ENCODE measurements around the gene ATG3. TPM values are rescaled to one million over a fixed set of nuclear protein-coding genes. Genes with fewer than 3 reads are reported as not detected.
"Not testable (repeated sequence)": the region's sequence is repeated elsewhere in the genome, so short reads cannot be mapped to it uniquely, and the experiment has no call there.

ATG3 gene
- total RNA-seq, 1 experiment from 2014 or later: 55.2 TPM

- H3K36me3 ChIP-seq: peaks cover 15% of the 10 kb centered on the region
Observed at GRCh38 chr3:112579697-112580096, 17.9 kb upstream of the ATG3 start.

GRCh38 chr3:112579232-112579631 is 17.5 kb upstream of the ATG3 start:
- H3K36me3 ChIP-seq: peaks cover 15% of the 10 kb centered on the region
- no peaks in the 10 kb centered on the region for H3K9me3 ChIP-seq (replicated peaks)
- no peaks in the 10 kb centered on the region for H3K4me1 ChIP-seq
- H3K4me3 ChIP-seq: no peak overlapping the region
- no peaks in the 10 kb centered on the region for H3K27me3 ChIP-seq
- no peak overlapping the region for H3K27ac ChIP-seq
- DNase-seq: no peak

More at GRCh38 chr3:112579697-112580096, 17.9 kb upstream of the ATG3 start:
- Histone ChIP-seq H3K27ac (no peak overlapping the region), H3K4me1 (no peaks in the 10 kb centered on the region), H3K9me3 (replicated peaks) (no peaks in the 10 kb centered on the region), H3K4me3 (no peak overlapping the region), H3K27me3 (no peaks in the 10 kb centered on the region)
- no peak for DNase-seq

GRCh38 chr3:112572701-112573100 is 10.9 kb upstream of the ATG3 start:
- Histone ChIP-seq H3K27me3 (no peaks in the 10 kb centered on the region), H3K36me3 (peaks cover 14% of the 10 kb centered on the region), H3K27ac (no peak overlapping the region), H3K4me1 (no peaks in the 10 kb centered on the region), H3K9me3 (replicated peaks) (no peaks in the 10 kb centered on the region), H3K4me3 (no peak overlapping the region)
- DNase-seq: no peak

- H3K27ac ChIP-seq: no peak overlapping the region
- H3K36me3 ChIP-seq: peaks cover 8% of the 10 kb centered on the region
- no peaks in the 10 kb centered on the region for H3K27me3 ChIP-seq
- H3K4me1 ChIP-seq: no peaks in the 10 kb centered on the region
- no peak overlapping the region for H3K4me3 ChIP-seq
- H3K9me3 ChIP-seq (replicated peaks): no peaks in the 10 kb centered on the region
- no peak for DNase-seq
Observed at GRCh38 chr3:112569265-112569664, 7.5 kb upstream of the ATG3 start.

- Histone ChIP-seq H3K27ac (no peak overlapping the region), H3K4me3 (no peak overlapping the region), H3K36me3 (peaks cover 8% of the 10 kb centered on the region), H3K4me1 (no peaks in the 10 kb centered on the region), H3K27me3 (no peaks in the 10 kb centered on the region), H3K9me3 (replicated peaks) (no peaks in the 10 kb centered on the region)
- DNase-seq: no peak
Observed at GRCh38 chr3:112568642-112569041, 6.9 kb upstream of the ATG3 start.

- Histone ChIP-seq H3K36me3 (no peaks in the 10 kb centered on the region), H3K4me3 (no peak overlapping the region), H3K27ac (no peak overlapping the region), H3K9me3 (replicated peaks) (no peaks in the 10 kb centered on the region), H3K4me1 (no peaks in the 10 kb centered on the region; the same call in 1 of the 2 replicates), H3K27me3 (no peaks in the 10 kb centered on the region)
- no peak for DNase-seq
Observed at GRCh38 chr3:112564940-112565305, 3.2 kb upstream of the ATG3 start.

- H3K27me3 ChIP-seq; H3K4me3 ChIP-seq; H3K36me3 ChIP-seq; DNase-seq; H3K9me3 ChIP-seq (replicated peaks); H3K27ac ChIP-seq; H3K4me1 ChIP-seq: not testable (repeated sequence)
Observed at GRCh38 chr3:112564247-112564939, 2.6 kb upstream of the ATG3 start.

- no peak for DNase-seq
Observed at GRCh38 chr3:112561484-112561733, 353 bp downstream of the ATG3 start.

GRCh38 chr3:112560721-112561483 is 860 bp downstream of the ATG3 start:
- Histone ChIP-seq H3K36me3 (peaks cover 8% of the 10 kb centered on the region; the same call in 1 of the 2 replicates), H3K9me3 (replicated peaks) (no peaks in the 10 kb centered on the region), H3K4me1 (no peaks in the 10 kb centered on the region; the same call in 1 of the 2 replicates), H3K27ac (peak overlapping the region; percentile 80), H3K27me3 (no peaks in the 10 kb centered on the region), H3K4me3 (peak overlapping the region; percentile 80)
- DNase-seq: peak; percentile 81 to 82

More at GRCh38 chr3:112561484-112561733, 353 bp downstream of the ATG3 start:
- H3K4me3 ChIP-seq: peak overlapping the region; percentile 80
- H3K9me3 ChIP-seq (replicated peaks): no peaks in the 10 kb centered on the region
- H3K36me3 ChIP-seq: peaks cover 8% of the 10 kb centered on the region; the same call in 1 of the 2 replicates
- H3K27me3 ChIP-seq: no peaks in the 10 kb centered on the region
- H3K4me1 ChIP-seq: no peaks in the 10 kb centered on the region; the same call in 1 of the 2 replicates
- H3K27ac ChIP-seq: peak overlapping the region; percentile 80

GRCh38 chr3:112560307-112560706 is 1.5 kb downstream of the ATG3 start:
- H3K9me3 ChIP-seq (replicated peaks): no peaks in the 10 kb centered on the region
- H3K4me3 ChIP-seq: peak overlapping the region; percentile 80
- H3K4me1 ChIP-seq: no peaks in the 10 kb centered on the region; the same call in 1 of the 2 replicates
- no peak overlapping the region; the same call in 1 of the 2 replicates for H3K27ac ChIP-seq
- DNase-seq: no peak
- H3K27me3 ChIP-seq: no peaks in the 10 kb centered on the region
- H3K36me3 ChIP-seq: peaks cover 8% of the 10 kb centered on the region; the same call in 1 of the 2 replicates

GRCh38 chr3:112557976-112558375 is 3.8 kb downstream of the ATG3 start:
- Histone ChIP-seq H3K36me3 (peaks cover 11% of the 10 kb centered on the region), H3K27ac (no peak overlapping the region), H3K9me3 (replicated peaks) (no peaks in the 10 kb centered on the region), H3K27me3 (no peaks in the 10 kb centered on the region), H3K4me3 (no peak overlapping the region), H3K4me1 (no peaks in the 10 kb centered on the region; the same call in 1 of the 2 replicates)
- no peak for DNase-seq

- DNase-seq: no peak
- Histone ChIP-seq H3K27me3 (no peaks in the 10 kb centered on the region), H3K36me3 (peaks cover 13% of the 10 kb centered on the region), H3K27ac (no peak overlapping the region), H3K4me1 (no peaks in the 10 kb centered on the region; the same call in 1 of the 2 replicates), H3K9me3 (replicated peaks) (no peaks in the 10 kb centered on the region), H3K4me3 (no peak overlapping the region)
Observed at GRCh38 chr3:112555535-112556170, 6.1 kb downstream of the ATG3 start.

GRCh38 chr3:112550859-112551258 is 10.9 kb downstream of the ATG3 start:
- no peaks in the 10 kb centered on the region for H3K27me3 ChIP-seq
- DNase-seq: no peak
- H3K9me3 ChIP-seq (replicated peaks): no peaks in the 10 kb centered on the region
- no peak overlapping the region for H3K27ac ChIP-seq
- H3K36me3 ChIP-seq: peaks cover 15% of the 10 kb centered on the region
- H3K4me1 ChIP-seq: peaks cover 3% of the 10 kb centered on the region
- H3K4me3 ChIP-seq: no peak overlapping the region

GRCh38 chr3:112546216-112546759 is 15.5 kb downstream of the ATG3 start:
- DNase-seq: no peak
- Histone ChIP-seq H3K4me3 (no peak overlapping the region), H3K36me3 (peaks cover 20% of the 10 kb centered on the region), H3K9me3 (replicated peaks) (no peaks in the 10 kb centered on the region), H3K27me3 (no peaks in the 10 kb centered on the region), H3K27ac (peak overlapping the region; percentile 31; the same call in 1 of the 2 replicates), H3K4me1 (peaks cover 3% of the 10 kb centered on the region)
